HAP-1 (cell line): ENCODE results near the gene HSPA12A.
"Not testable (repeated sequence)": the region's sequence is repeated elsewhere in the genome, so short reads cannot be mapped to it uniquely, and the experiment has no call there.

Source experiments
- DNase-seq, 2 experiments: peaks; one replicate each; pipeline ENCODE4 v3.0.0-alpha.2; 2016 to 2020; ENCODE audit warnings: low spot score in 2 of 2
- H3K27me3 ChIP-seq: fragments of 250-450 bp; sonication (Bioruptor Pico); 2 replicates; pipeline ENCODE4 v1.5.1; 2020; ENCODE audit warnings: low read depth, mild to moderate bottlenecking, moderate library complexity
- H3K36me3 ChIP-seq: fragments of 250-450 bp; sonication (Bioruptor Pico); replicated peaks from 2 replicates; pipeline ENCODE4 v1.5.1; 2020; ENCODE audit warnings: mild to moderate bottlenecking
- H3K4me1 ChIP-seq: fragments of 250-450 bp; sonication (Bioruptor Pico); 2 replicates; pipeline ENCODE4 v1.5.1; 2020; ENCODE audit warnings: mild to moderate bottlenecking
- H3K4me3 ChIP-seq: fragments of 250-450 bp; sonication (Bioruptor Pico); 2 replicates; pipeline ENCODE4 v1.5.1; 2020; ENCODE audit warnings: mild to moderate bottlenecking, moderate library complexity
- H3K9me3 ChIP-seq: fragments of 250-450 bp; sonication (Bioruptor Pico); 2 replicates; pipeline ENCODE4 v1.5.1; 2020; ENCODE audit warnings: mild to moderate bottlenecking, moderate library complexity
- in situ Hi-C: fragments of 300-500 bp; cut with MboI; formaldehyde crosslinking; loops from 3 replicates; pipeline ENCODE4 v1.14.3; 2020; ENCODE audit warnings: low sequenced_read_pairs, inconsistent platforms, mixed read lengths

Gene HSPA12A

GRCh38 chr10:116722736-116723427, 19.5 kb downstream of the HSPA12A start:
- H3K27me3 ChIP-seq: no peaks in the 10 kb centered on the region
- DNase-seq: no peak
- peaks cover 17% of the 10 kb centered on the region for H3K4me1 ChIP-seq
- in situ Hi-C loops: no loop called here
- H3K36me3 ChIP-seq: no peaks in the 10 kb centered on the region
- no peaks in the 10 kb centered on the region for H3K9me3 ChIP-seq
- H3K4me3 ChIP-seq: no peak overlapping the region

- Histone ChIP-seq H3K4me1 (peaks cover 17% of the 10 kb centered on the region), H3K4me3 (no peak overlapping the region), H3K36me3 (no peaks in the 10 kb centered on the region), H3K9me3 (no peaks in the 10 kb centered on the region), H3K27me3 (no peaks in the 10 kb centered on the region)
- DNase-seq: peak; percentile 64 to 66
- in situ Hi-C loops: no loop called here
Observed at GRCh38 chr10:116721547-116722392, 20.6 kb downstream of the HSPA12A start.

GRCh38 chr10:116720668-116721546, 21.5 kb downstream of the HSPA12A start:
- no peaks in the 10 kb centered on the region for H3K27me3 ChIP-seq
- no peaks in the 10 kb centered on the region for H3K9me3 ChIP-seq
- H3K4me3 ChIP-seq: no peak overlapping the region
- H3K4me1 ChIP-seq: peaks cover 17% of the 10 kb centered on the region
- H3K36me3 ChIP-seq: no peaks in the 10 kb centered on the region
- in situ Hi-C loops: no loop called here
- DNase-seq: no peak

- in situ Hi-C loops: no loop called here
Observed at GRCh38 chr10:116720241-116720643, 22.1 kb downstream of the HSPA12A start.

GRCh38 chr10:116719804-116720203, 22.6 kb downstream of the HSPA12A start:
- no peak overlapping the region for H3K4me3 ChIP-seq
- H3K9me3 ChIP-seq: no peaks in the 10 kb centered on the region
- no peaks in the 10 kb centered on the region for H3K36me3 ChIP-seq
- no peak for DNase-seq
- peaks cover 20% of the 10 kb centered on the region for H3K4me1 ChIP-seq
- in situ Hi-C loops: no loop called here
- no peaks in the 10 kb centered on the region for H3K27me3 ChIP-seq

More at GRCh38 chr10:116720241-116720643, 22.1 kb downstream of the HSPA12A start:
- no peaks in the 10 kb centered on the region for H3K27me3 ChIP-seq
- H3K4me1 ChIP-seq: peaks cover 20% of the 10 kb centered on the region
- no peaks in the 10 kb centered on the region for H3K9me3 ChIP-seq
- DNase-seq: no peak
- no peaks in the 10 kb centered on the region for H3K36me3 ChIP-seq
- no peak overlapping the region for H3K4me3 ChIP-seq

GRCh38 chr10:116718058-116718457, 24.3 kb downstream of the HSPA12A start:
- in situ Hi-C loops: no loop called here
- no peaks in the 10 kb centered on the region for H3K27me3 ChIP-seq

GRCh38 chr10:116716381-116716780, 26.0 kb downstream of the HSPA12A start:
- H3K4me3 ChIP-seq: no peak overlapping the region
- H3K36me3 ChIP-seq: no peaks in the 10 kb centered on the region
- H3K9me3 ChIP-seq: no peaks in the 10 kb centered on the region
- DNase-seq: no peak
- in situ Hi-C loops: no loop called here
- no peaks in the 10 kb centered on the region for H3K27me3 ChIP-seq
- peaks cover 13% of the 10 kb centered on the region for H3K4me1 ChIP-seq

More at GRCh38 chr10:116718058-116718457, 24.3 kb downstream of the HSPA12A start:
- Histone ChIP-seq H3K4me3 (no peak overlapping the region), H3K4me1 (peaks cover 20% of the 10 kb centered on the region), H3K9me3 (no peaks in the 10 kb centered on the region), H3K36me3 (no peaks in the 10 kb centered on the region)
- DNase-seq: no peak

GRCh38 chr10:116715839-116716377, 26.5 kb downstream of the HSPA12A start:
- H3K4me3 ChIP-seq: no peak overlapping the region
- peaks cover 8% of the 10 kb centered on the region for H3K4me1 ChIP-seq
- H3K27me3 ChIP-seq: no peaks in the 10 kb centered on the region
- H3K9me3 ChIP-seq: no peaks in the 10 kb centered on the region
- in situ Hi-C loops: no loop called here
- H3K36me3 ChIP-seq: no peaks in the 10 kb centered on the region
- DNase-seq: no peak

- in situ Hi-C loops: no loop called here
- peaks cover 6% of the 10 kb centered on the region; the same call in 1 of the 2 replicates for H3K4me1 ChIP-seq
- no peak overlapping the region for H3K4me3 ChIP-seq
- no peaks in the 10 kb centered on the region for H3K27me3 ChIP-seq
- no peak for DNase-seq
- no peaks in the 10 kb centered on the region for H3K36me3 ChIP-seq
- no peaks in the 10 kb centered on the region for H3K9me3 ChIP-seq
Observed at GRCh38 chr10:116715341-116715740, 27.0 kb downstream of the HSPA12A start.

- H3K4me1 ChIP-seq: peaks cover 3% of the 10 kb centered on the region; the same call in 1 of the 2 replicates
- no peaks in the 10 kb centered on the region for H3K36me3 ChIP-seq
- no peak for DNase-seq
- H3K27me3 ChIP-seq: no peaks in the 10 kb centered on the region
- H3K9me3 ChIP-seq: no peaks in the 10 kb centered on the region
- H3K4me3 ChIP-seq: no peak overlapping the region
- in situ Hi-C loops: no loop called here
Observed at GRCh38 chr10:116713846-116714245, 28.5 kb downstream of the HSPA12A start.

GRCh38 chr10:116712989-116713543, 29.3 kb downstream of the HSPA12A start:
- DNase-seq: no peak
- Histone ChIP-seq H3K9me3 (no peaks in the 10 kb centered on the region), H3K27me3 (no peaks in the 10 kb centered on the region), H3K36me3 (no peaks in the 10 kb centered on the region), H3K4me3 (no peak overlapping the region), H3K4me1 (peaks cover 3% of the 10 kb centered on the region; the same call in 1 of the 2 replicates)
- in situ Hi-C loops: no loop called here

GRCh38 chr10:116712519-116712918, 29.8 kb downstream of the HSPA12A start:
- in situ Hi-C loops: no loop called here
- Histone ChIP-seq H3K27me3 (no peaks in the 10 kb centered on the region), H3K9me3 (no peaks in the 10 kb centered on the region), H3K4me3 (no peak overlapping the region), H3K4me1 (peaks cover 3% of the 10 kb centered on the region; the same call in 1 of the 2 replicates), H3K36me3 (no peaks in the 10 kb centered on the region)
- DNase-seq: no peak

GRCh38 chr10:116711803-116712202, 30.6 kb downstream of the HSPA12A start:
- DNase-seq, H3K4me1 ChIP-seq, in situ Hi-C loops, H3K27me3 ChIP-seq, H3K4me3 ChIP-seq, H3K36me3 ChIP-seq, H3K9me3 ChIP-seq: not testable (repeated sequence)
